ENCODE data around the gene FMO2.

GRCh38 chr1:171160211-171160610 lies 24.9 kb upstream of the FMO2 start:
- TF ChIP-seq EZH2phosphoT487 (IDR thresholded peaks at IDR 0.05; ENCODE audit: insufficient read depth, low read depth) (no peak), EZH2 (IDR thresholded peaks at IDR 0.05; ENCODE audit: insufficient read depth, poor library complexity, severe bottlenecking) (no peak)

Measured in GM23248 (cell line).